ENCODE measurements around the gene ELK3.
A peak's percentile ranks its signal among the peaks of the same experiment; 100 is the strongest.

ELK3 gene

DNA sequence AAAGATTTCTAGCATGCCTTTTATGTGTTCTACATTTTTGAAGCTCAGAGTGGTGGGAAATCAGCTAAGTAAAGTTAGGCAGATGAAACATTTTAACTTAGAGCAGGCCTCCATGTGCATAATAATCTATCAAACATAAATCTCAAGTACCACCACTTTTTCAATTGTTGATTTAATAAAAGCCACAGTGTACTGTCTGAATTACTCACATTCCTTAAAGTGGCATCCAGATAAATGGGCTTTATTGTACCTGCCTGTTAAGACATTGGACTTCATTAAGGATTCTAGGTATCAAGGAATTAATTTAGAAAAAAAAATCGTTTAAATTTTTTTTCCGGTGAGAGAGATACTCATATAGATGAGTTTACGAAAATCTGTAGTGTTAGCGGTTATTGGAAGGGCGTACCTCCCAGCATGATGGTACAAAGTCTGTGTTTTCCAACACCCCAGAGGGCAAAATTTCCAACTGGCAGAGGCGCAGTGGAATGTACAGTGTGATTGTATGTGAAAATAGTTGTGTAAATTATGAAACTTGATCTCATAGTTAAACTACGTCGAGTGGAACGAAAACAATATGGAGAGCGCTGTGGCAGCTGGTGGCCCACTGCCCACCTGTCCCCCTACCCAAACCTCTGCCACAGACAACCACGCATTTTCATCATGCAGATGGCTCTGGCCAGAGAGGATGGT is 25.0 kb downstream of the ELK3 start:
- Histone ChIP-seq H3K9ac (ENCODE audit: low read length) (no peak overlapping the region), H3K4me3 (ENCODE audit: low read depth in 1 of 2, low read length in 2 of 2) (no peak overlapping the region), H3K36me3 (ENCODE audit: insufficient read depth, low read length) (no peaks in the 10 kb centered on the region), H3K27me3 (ENCODE audit: control insufficient read depth in 1 of 2, insufficient read depth in 2 of 2, low read length in 2 of 2) (no peaks in the 10 kb centered on the region), H3K27ac (ENCODE audit: low read depth, low read length) (no peak overlapping the region), H3K9me3 (ENCODE audit: low read length) (no peaks in the 10 kb centered on the region), H3K4me1 (ENCODE audit: insufficient read depth, low read length) (peaks cover 31% of the 10 kb centered on the region)

DNA sequence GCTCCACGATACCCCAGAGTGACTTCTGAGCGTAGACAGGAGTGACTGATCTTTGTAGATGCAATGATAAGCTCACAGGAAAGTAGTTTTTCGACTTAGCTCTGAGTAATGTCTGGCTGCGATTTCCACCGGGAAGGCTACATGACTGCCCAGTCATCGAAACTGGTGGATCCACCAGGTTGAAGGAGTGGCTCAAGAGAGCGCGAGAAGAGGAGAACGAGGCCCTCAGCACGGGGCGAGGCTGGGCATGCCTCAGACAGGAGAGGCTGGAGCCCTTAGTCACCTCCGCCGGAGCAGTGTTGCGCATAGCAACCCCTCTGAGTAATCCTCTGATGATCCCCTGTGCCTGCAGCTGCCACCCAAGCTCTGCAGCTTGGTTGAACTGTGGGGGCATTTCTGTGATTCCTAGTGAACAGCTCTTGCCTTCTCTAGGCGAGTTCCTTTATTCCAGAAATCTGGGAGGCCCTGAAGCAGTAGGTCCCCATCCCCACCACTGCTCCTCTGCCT is 25.6 kb downstream of the ELK3 start:
- Histone ChIP-seq H3K9me3 (ENCODE audit: low read length) (no peaks in the 10 kb centered on the region), H3K9ac (ENCODE audit: low read length) (no peak overlapping the region), H3K27ac (ENCODE audit: low read depth, low read length) (no peak overlapping the region), H3K27me3 (ENCODE audit: control insufficient read depth in 1 of 2, insufficient read depth in 2 of 2, low read length in 2 of 2) (no peaks in the 10 kb centered on the region), H3K36me3 (ENCODE audit: insufficient read depth, low read length) (no peaks in the 10 kb centered on the region), H3K4me3 (ENCODE audit: low read depth in 1 of 2, low read length in 2 of 2) (no peak overlapping the region), H3K4me1 (ENCODE audit: insufficient read depth, low read length) (peaks cover 36% of the 10 kb centered on the region)

DNA sequence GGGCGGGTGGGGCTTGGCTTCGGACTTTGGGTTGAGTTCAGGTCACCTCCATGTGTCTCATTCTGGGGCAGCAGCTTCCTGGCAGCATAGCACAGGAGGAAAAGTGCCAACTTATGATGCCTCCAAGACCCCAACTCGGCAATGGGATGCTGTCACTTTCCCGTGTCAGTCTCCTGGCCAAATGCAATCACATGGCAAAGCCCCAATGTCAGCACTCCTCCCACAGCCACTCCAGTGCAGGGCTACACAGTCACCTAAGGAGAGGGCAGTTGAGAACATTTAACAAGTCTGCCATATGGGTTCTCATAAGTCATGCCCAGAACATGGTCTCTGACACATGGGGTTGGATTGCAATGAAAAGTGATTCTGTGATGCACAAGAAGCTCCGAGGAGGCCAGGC is 26.7 kb downstream of the ELK3 start:
- Histone ChIP-seq H3K9ac (ENCODE audit: low read length) (no peak overlapping the region), H3K4me3 (ENCODE audit: low read depth in 1 of 2, low read length in 2 of 2) (no peak overlapping the region), H3K4me1 (ENCODE audit: insufficient read depth, low read length) (peaks cover 37% of the 10 kb centered on the region), H3K27me3 (ENCODE audit: control insufficient read depth in 1 of 2, insufficient read depth in 2 of 2, low read length in 2 of 2) (no peaks in the 10 kb centered on the region), H3K9me3 (ENCODE audit: low read length) (no peaks in the 10 kb centered on the region), H3K36me3 (ENCODE audit: insufficient read depth, low read length) (no peaks in the 10 kb centered on the region), H3K27ac (ENCODE audit: low read depth, low read length) (no peak overlapping the region)

DNA sequence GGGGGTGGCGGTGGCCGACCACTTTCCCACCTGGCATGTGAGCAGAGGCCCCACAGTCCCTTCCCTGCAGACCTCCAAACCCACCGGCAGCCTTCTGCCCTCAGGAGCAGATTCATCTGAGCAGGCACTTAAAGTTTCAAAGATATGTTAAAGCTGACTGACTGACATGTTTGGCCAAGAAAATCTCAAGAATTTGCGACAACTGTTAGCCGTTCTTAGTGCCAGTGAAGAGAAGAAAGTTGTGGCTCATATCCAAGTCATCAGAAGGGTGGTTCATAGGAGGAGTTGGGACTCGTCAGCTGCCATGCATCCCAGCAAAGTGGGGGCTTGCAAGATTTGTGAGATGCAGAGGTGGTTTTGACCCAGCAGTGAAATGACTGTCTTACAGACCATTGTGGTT is 27.2 kb downstream of the ELK3 start:
- Histone ChIP-seq H3K4me3 (ENCODE audit: low read depth in 1 of 2, low read length in 2 of 2) (no peak overlapping the region), H3K27ac (ENCODE audit: low read depth, low read length) (no peak overlapping the region), H3K36me3 (ENCODE audit: insufficient read depth, low read length) (no peaks in the 10 kb centered on the region), H3K9ac (ENCODE audit: low read length) (no peak overlapping the region), H3K27me3 (ENCODE audit: control insufficient read depth in 1 of 2, insufficient read depth in 2 of 2, low read length in 2 of 2) (no peaks in the 10 kb centered on the region), H3K4me1 (ENCODE audit: insufficient read depth, low read length) (peaks cover 37% of the 10 kb centered on the region), H3K9me3 (ENCODE audit: low read length) (no peaks in the 10 kb centered on the region)

DNA sequence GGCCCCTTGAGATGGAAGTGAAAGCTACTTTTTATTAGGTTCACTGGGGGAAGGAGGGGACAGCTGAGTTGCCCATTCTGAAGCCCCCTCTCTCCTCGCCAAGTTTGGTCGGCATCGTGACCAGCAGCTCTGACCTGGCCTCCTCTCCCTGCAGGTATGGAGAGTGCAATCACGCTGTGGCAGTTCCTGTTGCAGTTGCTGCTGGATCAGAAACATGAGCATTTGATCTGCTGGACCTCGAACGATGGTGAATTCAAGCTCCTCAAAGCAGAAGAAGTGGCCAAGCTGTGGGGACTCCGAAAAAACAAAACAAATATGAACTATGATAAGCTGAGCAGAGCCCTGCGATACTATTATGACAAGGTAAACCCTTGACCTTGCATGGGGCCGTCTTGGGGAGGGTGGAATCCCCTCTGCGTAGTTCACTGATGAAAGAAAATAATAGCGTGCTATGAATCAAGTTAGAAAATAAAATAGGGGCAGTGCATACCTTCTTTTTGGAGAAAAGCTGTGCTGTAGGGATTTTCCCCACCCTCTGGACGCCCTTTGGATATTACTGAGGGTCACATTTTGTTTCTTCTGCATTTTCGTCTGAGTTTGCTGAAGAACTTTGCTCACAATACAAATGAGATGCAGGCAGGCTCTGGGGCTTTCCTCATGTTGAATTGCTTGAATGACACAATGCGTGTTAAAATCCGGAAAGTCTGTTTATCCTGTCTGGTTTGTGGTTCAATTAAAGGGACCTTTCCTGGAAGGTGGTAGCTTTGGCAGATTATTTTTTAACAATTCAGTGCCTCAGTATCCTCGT is 29.4 kb downstream of the ELK3 start:
- no peaks in the 10 kb centered on the region for H3K36me3 ChIP-seq (ENCODE audit: insufficient read depth, low read length)
- H3K4me3 ChIP-seq (ENCODE audit: low read depth in 1 of 2, low read length in 2 of 2) = no peak overlapping the region
- no peak overlapping the region for H3K9ac ChIP-seq (ENCODE audit: low read length)
- peak overlapping the region; percentile 48 for H3K27ac ChIP-seq (ENCODE audit: low read depth, low read length)
- H3K9me3 ChIP-seq (ENCODE audit: low read length) = no peaks in the 10 kb centered on the region
- no peaks in the 10 kb centered on the region for H3K27me3 ChIP-seq (ENCODE audit: control insufficient read depth in 1 of 2, insufficient read depth in 2 of 2, low read length in 2 of 2)
- H3K4me1 ChIP-seq (ENCODE audit: insufficient read depth, low read length) = peaks cover 37% of the 10 kb centered on the region

DNA sequence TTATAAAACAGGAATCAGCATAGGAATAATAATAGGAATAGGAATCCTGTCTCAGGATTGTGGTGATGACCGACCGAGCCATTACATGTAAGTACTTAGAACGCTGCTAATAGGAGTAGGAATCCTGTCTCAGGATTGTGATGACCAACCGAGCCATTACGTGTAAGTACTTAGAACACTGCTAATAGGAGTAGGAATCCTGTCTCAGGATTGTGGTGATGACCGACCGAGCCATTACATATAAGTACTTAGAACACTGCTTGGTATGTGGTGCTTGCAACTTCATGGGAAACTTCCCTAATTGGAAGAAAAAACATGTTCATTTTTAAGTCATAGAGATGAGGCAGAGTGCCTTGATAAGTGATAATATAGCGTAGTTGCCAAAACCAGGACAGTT is 30.0 kb downstream of the ELK3 start:
- Histone ChIP-seq H3K27ac (ENCODE audit: low read depth, low read length) (no peak overlapping the region), H3K9ac (ENCODE audit: low read length) (no peak overlapping the region), H3K9me3 (ENCODE audit: low read length) (no peaks in the 10 kb centered on the region), H3K4me3 (ENCODE audit: low read depth in 1 of 2, low read length in 2 of 2) (no peak overlapping the region), H3K27me3 (ENCODE audit: control insufficient read depth in 1 of 2, insufficient read depth in 2 of 2, low read length in 2 of 2) (no peaks in the 10 kb centered on the region), H3K4me1 (ENCODE audit: insufficient read depth, low read length) (peaks cover 37% of the 10 kb centered on the region), H3K36me3 (ENCODE audit: insufficient read depth, low read length) (no peaks in the 10 kb centered on the region)

DNA sequence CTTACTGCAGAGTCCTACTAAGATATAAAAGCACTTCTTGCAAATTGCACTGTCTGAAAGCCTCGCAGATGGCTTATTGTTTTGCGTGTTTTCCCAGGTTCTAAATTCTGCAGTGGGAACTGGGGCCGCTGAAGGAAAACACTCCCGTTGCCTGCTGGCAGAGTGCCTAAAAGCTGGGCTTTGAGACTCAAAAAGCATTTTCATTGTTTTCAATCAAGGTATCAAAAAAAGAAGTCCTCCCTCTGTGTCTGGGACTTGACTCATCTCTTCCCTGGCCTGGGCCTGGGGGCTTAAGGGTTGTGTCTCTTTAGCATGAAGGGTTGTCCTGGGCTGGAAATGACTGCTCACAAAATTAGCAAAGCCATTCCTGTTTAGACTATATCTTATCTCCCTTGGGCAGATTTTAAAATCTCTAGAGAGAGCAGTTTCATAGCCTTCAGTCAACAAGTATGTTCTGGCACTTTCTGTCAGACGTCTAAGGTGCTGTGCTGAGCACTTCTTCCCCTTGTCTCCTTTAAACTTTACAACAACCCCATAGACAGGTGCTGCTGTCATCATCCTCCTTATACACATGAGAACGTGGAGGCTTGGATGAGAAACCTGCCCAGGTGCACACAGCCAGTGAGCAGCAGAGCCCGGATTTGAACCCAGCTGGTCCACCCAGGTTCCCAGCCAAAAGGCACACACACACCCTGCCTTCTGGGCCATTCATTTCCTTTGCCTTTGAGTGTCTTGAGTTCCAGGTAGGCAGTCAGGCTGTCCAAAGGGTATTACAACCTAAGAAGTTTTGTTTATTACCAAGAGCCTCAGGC is 31.1 kb downstream of the ELK3 start:
- Histone ChIP-seq H3K9ac (ENCODE audit: low read length) (no peak overlapping the region), H3K36me3 (ENCODE audit: insufficient read depth, low read length) (no peaks in the 10 kb centered on the region), H3K9me3 (ENCODE audit: low read length) (no peaks in the 10 kb centered on the region), H3K4me3 (ENCODE audit: low read depth in 1 of 2, low read length in 2 of 2) (no peak overlapping the region), H3K27me3 (ENCODE audit: control insufficient read depth in 1 of 2, insufficient read depth in 2 of 2, low read length in 2 of 2) (no peaks in the 10 kb centered on the region), H3K4me1 (ENCODE audit: insufficient read depth, low read length) (peaks cover 37% of the 10 kb centered on the region), H3K27ac (ENCODE audit: low read depth, low read length) (peak overlapping the region; percentile 57)

DNA sequence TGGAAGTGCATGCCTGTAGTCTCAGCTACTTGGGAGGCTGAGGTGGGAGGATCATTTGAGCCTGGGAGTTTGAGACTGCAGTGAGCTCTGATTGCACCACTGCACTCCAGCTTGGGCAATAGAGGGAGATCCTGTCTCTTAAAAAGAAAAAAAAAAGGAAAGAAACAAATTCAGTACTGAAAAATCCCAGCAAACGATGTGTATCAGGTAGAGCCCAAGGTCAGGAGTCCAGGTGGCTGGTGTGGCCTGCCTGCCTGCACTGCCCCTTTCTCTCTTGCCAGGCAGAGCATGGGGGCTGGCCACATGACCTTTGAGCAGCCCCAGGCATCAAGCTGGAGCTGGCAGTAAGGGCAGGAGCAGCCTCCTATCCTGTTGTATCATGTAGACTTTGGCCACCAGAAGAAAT is 31.8 kb downstream of the ELK3 start:
- no peak overlapping the region for H3K27ac ChIP-seq (ENCODE audit: low read depth, low read length)
- no peaks in the 10 kb centered on the region for H3K36me3 ChIP-seq (ENCODE audit: insufficient read depth, low read length)
- peaks cover 39% of the 10 kb centered on the region for H3K4me1 ChIP-seq (ENCODE audit: insufficient read depth, low read length)
- no peak overlapping the region for H3K9ac ChIP-seq (ENCODE audit: low read length)
- no peak overlapping the region for H3K4me3 ChIP-seq (ENCODE audit: low read depth in 1 of 2, low read length in 2 of 2)
- H3K27me3 ChIP-seq (ENCODE audit: control insufficient read depth in 1 of 2, insufficient read depth in 2 of 2, low read length in 2 of 2) = no peaks in the 10 kb centered on the region
- H3K9me3 ChIP-seq (ENCODE audit: low read length) = no peaks in the 10 kb centered on the region

DNA sequence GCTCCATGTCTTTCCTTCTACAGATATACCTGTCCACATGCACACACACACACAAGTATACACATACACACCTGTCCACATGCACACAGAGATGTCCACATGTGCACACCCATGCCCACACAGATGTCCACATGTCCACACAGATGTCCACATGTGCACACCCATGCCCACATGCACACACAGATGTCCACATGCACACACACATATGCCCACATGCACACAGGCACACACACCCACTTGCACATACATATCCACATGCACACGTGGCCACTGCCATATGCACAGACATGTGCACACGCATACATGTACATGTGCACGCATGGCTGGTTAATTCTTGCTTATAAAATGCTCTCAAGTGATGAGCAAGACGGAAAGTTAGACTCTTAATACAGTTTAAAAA is 32.2 kb downstream of the ELK3 start:
- Histone ChIP-seq H3K4me3 (ENCODE audit: low read depth in 1 of 2, low read length in 2 of 2) (no peak overlapping the region), H3K9me3 (ENCODE audit: low read length) (no peaks in the 10 kb centered on the region), H3K9ac (ENCODE audit: low read length) (no peak overlapping the region), H3K4me1 (ENCODE audit: insufficient read depth, low read length) (peaks cover 41% of the 10 kb centered on the region), H3K27ac (ENCODE audit: low read depth, low read length) (no peak overlapping the region), H3K27me3 (ENCODE audit: control insufficient read depth in 1 of 2, insufficient read depth in 2 of 2, low read length in 2 of 2) (no peaks in the 10 kb centered on the region), H3K36me3 (ENCODE audit: insufficient read depth, low read length) (no peaks in the 10 kb centered on the region)

DNA sequence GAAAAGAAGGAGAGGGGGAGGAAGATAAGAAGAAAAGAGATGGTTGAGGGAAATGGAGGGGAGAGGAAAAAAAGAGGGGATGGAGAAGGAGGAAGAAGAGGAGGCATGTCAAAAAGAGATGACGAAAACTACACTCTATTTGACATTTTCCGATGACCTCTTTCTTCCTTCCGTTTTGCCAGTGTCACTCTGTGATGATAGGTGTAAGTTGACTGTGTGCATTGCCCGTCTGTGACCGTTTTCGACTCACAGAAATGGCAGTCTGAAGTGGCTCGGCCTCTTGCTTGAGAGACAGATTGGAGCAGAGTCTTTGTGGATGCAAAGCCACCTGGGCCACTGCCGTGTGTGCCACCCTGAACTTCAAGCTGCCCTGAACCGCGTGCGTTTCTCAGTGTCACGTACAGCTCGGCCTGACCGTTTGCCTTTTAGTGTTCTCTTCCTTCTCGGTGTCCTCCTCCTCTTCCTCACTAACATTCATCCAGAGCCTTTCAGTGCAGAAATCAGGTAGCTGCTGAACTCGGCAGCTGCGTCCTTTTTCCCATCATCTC is 32.7 kb downstream of the ELK3 start:
- H3K27ac ChIP-seq (ENCODE audit: low read depth, low read length) = no peak overlapping the region
- H3K9ac ChIP-seq (ENCODE audit: low read length) = no peak overlapping the region
- no peaks in the 10 kb centered on the region for H3K27me3 ChIP-seq (ENCODE audit: control insufficient read depth in 1 of 2, insufficient read depth in 2 of 2, low read length in 2 of 2)
- peaks cover 43% of the 10 kb centered on the region for H3K4me1 ChIP-seq (ENCODE audit: insufficient read depth, low read length)
- H3K36me3 ChIP-seq (ENCODE audit: insufficient read depth, low read length) = no peaks in the 10 kb centered on the region
- no peaks in the 10 kb centered on the region for H3K9me3 ChIP-seq (ENCODE audit: low read length)
- no peak overlapping the region for H3K4me3 ChIP-seq (ENCODE audit: low read depth in 1 of 2, low read length in 2 of 2)

All from muscle layer of colon (tissue), 2 donors.